ENCODE results near the gene KIRREL2.
"Not testable (repeated sequence)": the region's sequence is repeated elsewhere in the genome, so short reads cannot be mapped to it uniquely, and the experiment has no call there.

The KIRREL2 gene

GRCh38 chr19:35856546-35857149 lies at the start of gene KIRREL2:
TSS of gene KIRREL2 (plus strand) at chr19:35856911. CDS start at chr19:35857120, 209 bp downstream.
- no peak for DNase-seq

DNA sequence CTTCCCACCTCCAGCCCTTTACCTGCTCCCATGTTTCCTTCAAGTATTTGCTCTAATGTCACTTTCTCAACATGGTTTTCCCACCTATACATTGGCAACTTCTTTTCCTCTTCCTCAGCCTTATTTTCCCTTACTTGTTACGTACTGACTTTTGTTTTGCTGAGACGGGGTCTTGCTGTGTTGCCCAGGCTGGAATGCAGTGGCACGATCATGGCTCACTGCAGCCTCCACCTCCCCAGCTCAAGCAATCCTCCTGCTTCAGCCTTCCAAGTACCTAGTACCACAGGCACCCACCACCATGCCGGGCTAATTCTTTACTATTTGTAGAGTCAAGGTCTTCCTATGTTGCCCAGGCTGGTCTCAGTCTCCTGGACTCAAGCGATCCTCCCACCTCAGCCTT lies 49.1 kb upstream of the KIRREL2 start:
- DNase-seq = no peak

DNA sequence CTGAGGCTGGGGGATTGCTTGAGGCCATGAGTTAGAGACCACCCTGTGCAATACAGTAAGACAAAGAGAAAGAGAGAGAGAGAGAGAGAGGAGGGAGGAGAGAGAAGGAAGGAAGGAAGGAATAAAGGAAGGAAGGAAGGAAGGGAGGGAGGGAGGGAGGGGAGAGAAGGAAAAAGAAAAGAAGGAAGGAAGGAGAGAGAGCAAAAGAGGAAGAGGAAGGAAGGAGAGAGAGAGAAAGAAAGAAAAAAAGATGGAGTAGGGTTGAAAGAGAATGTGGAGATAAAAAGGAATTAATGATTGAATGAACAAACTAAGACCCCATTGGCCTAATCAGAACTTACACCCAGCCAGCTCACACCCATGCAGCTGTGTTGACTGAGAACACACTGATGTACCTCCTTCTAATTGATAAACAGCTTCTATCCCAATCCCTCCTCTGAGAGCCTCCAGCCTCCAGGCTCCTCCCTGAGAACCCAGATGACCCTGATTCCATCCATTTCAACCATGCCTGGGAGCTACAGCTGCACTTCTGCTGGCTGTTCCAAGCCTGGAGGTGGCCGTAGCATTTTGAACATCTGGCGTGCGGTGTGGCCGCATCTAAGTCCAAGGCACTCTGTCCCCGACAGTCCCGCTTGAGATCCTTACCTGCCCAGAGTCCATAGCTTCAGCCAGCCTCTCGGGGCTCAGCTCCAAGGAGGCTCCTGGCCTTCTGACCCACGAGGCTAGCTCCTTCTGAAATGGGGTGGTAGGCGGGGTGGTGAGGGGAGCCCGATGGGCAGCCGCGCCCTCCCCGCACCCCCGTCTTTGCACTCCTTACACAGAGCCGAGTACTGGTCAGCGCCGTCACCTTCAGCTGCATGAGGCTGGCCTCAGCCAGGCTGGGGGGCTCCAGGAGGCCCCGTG lies 45.1 kb upstream of the KIRREL2 start:
- DNase-seq = no peak

DNA sequence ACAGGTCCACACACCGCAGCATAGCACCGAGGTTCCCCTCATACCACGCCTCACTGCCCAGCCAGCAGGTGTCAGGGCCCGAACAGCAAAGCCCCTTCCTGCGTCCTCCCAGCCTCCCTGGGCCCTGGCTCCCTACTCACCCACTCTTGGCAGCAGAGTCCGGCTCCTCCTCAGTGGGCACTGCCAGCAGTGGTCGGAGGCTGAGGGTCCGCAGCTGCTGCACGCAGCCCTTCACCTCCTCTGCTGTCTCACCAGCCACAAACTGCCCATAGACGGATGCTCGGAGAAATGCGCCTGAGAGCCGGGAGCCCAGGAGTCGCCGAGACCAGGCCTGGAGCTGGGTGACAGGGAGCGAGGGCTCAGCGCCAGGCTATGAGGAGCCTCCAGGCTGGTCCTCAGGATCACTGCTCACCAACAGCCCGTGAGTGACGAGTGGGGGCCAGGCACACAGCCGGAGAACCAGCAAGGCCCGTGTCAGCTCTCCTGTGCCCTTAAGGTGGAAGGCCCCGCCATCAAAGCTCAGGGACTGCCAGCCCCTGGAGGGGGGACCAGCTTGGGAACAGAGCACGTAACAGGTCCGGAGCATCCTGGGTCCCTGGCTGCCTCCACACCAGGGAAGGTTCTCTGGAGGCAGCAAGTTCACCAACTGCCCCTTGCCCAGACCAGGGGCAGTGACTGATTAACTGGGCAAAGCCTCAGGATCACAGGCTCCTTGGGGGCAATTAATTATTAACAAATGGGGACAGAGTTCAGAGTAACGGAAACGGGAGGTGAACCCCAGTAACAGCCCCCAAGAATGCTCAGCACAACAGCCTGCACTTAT lies 44.3 kb upstream of the KIRREL2 start, which contains the start of gene PRODH2:
Gene PRODH2 (minus strand): TSS at position 626 of the 823 bp plus-strand sequence. CDS start 40 bp downstream, at position 586.
- DNase-seq = no peak

DNA sequence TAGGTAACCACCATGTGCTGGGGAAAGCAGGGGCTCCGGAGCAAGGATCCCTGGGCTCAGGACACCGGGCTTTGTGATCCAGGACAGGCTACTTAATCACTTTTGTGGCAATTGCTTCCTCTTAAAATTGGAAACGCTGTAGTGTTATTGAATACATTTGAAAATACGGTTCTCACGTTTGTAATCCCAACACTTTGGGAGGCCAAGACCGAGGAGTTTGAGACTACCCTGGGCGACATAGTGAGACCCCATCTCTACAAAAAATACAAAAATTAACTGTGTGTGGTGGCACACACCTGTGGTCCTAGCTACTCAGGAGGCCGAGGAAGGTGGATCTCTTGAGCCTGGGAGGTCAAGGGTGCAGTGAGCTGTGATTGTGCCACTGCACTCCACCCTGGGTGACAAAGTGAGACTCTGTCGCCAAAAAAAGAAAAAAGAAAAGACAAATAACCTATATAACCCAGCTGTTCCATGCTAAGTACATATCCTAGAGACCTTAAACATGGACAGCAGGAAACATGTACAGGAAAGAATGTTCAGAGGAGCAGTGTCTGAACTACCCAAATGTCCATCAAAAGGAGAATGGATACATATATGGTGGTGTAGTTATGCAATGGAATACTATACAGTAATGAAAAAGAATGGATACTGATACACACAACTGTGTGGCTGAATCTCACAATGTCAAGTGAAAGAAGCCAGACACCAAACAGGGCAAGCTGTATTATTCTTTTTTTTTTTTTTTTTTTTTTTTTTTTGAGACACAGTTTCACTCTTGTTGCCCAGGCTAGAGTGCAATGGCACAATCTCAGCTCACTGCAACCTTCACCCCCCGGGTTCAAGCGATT lies 43.4 kb upstream of the KIRREL2 start:
- DNase-seq = no peak

GRCh38 chr19:35816262-35816661 lies 40.4 kb upstream of the KIRREL2 start:
- no peak for DNase-seq

GRCh38 chr19:35816846-35817245 lies 39.9 kb upstream of the KIRREL2 start:
- no peak for DNase-seq

DNA sequence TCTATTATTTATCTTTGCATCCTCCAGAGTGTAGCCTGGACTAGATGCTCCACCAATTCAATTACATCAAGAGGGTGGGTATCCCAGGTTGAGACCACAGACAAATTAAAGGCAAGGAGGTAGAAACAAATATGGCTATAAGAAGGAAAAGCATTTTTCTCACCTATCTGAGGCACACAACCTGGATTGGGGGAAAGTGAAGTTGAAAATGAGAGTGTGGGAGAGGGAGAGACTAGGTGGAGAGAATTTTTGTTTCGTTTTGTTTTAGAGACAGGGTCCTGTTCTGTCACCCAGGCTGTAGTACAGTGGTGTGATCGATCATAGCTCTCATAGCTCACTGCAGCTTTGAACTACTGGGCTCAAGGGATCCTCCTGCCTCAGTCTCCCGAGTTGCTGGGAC lies 38.3 kb upstream of the KIRREL2 start:
- no peak for DNase-seq

- no peak for DNase-seq
Observed at GRCh38 chr19:35822579-35822978, 34.1 kb upstream of the KIRREL2 start.

DNA sequence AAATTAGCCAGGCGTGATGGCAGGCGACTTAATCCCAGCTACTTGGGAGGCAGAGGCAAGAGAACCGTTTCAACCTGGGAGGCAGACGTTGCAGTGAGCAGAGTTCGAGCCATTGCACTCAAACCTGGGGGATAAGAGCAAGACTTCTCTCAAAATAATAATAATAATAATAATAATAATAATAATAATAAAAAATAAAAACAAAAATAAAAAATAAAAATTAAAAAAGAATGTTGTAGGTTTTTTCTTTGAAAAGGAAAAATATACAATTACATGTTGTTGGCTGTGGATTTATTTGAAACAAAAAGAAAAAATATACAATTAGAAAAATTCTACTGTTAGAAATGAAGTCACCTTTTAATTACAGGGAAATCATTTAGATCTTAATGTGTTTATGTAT lies 32.6 kb upstream of the KIRREL2 start:
- DNase-seq = no peak

- DNase-seq = peak; percentile 21
Observed at GRCh38 chr19:35828692-35829301, 27.9 kb upstream of the KIRREL2 start.

DNA sequence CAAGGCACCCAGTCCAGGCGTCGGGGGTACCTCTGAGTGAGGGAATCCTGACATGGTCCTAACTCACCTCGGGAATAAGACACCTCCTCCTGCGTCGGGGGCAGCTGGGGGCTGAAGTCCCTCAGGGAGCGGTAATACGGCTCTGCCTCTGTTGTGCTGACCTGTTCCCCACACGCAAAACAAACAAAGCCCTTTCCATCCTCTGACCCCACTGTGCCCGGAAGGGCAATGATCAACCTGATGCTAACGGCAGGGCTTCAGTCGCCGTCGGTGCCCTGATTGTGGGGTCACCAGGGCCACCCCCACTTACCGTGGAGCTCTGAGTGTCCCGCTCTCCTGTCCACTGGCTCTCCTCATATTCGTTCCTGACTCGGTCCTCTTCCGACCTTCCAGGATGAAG lies 25.7 kb upstream of the KIRREL2 start:
- no peak for DNase-seq

DNA sequence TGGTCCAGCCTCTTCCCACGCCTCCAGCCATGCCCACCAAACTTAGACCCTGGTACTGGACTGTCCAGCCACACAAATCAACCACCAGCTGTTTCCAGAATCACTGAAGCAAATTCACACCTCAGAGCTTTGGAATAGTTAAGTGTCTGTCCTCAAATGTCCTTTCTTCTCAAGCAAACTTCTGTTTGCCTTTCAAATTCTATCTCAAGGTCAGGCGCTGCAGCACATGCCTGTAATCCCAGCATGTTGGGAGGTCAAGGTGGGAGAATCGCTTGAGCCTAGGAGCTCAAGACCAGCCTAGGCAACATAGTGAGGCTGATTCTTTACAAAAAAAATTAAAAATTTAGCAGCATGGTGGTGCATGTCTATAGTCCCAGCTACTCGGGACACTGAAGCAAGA lies 24.7 kb upstream of the KIRREL2 start:
- DNase-seq = no peak

GRCh38 chr19:35833972-35834371 lies 22.7 kb upstream of the KIRREL2 start:
- no peak for DNase-seq

DNA sequence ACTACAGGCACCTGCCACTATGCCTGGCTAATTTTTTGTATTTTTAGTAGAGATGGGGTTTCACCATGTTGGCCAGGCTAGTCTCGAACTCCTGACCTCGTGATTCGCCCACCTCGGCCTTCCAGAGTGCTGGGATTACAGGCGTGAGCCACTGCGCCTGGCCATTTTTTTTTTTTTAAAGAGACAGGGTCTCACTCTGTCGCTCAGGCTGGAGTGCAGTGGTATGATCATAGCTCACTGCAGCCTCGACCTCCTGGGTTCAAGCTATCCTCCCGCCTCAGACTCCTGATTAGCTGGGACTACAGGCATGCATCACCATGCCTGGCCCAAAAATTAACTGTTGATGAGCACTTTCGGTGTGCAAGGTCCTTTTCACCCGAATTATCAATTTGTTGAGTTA lies 20.6 kb upstream of the KIRREL2 start:
- not testable (repeated sequence) for DNase-seq

GRCh38 chr19:35841961-35842595 lies 14.6 kb upstream of the KIRREL2 start:
- no peak for DNase-seq

GRCh38 chr19:35842666-35843272 lies 13.9 kb upstream of the KIRREL2 start:
- no peak for DNase-seq

DNA sequence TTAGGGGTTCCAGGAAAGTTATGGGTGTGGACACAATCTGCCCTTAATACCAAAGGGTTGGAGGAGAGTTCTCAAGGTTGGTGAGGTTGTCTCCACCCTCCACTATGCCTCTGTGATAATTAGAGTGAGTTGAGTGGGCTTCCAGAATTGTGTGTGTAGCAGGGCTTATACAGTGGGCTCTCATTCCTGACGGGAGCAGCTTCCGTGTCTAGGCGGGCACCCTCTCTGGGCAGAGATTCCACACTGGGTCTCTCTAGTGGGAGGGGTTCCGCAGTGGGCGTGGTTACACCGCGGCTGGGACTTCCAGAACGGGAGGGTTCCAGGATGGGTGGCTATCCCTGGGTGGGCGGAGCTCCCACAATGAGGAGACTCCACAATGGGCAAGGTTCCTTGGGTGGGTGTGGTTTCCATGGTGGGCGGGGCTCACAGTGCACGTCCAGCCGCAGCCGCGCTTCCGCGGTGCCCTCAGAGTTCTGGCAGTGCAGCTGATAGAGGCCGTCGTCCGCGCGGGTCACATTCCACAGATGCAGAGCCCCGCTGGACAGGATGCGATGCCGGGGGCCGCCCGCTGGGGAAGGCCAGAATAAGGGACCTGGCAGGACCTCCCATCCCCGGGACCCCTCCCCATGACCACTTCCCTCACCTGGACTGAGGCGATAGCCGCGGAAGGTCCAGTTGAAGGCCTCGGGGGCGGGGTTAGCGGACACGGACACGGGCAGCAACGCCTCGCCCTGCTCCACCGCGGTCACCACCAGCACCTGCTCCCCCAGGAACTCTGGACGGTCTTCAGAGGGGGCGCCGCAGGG lies 12.8 kb upstream of the KIRREL2 start:
- no peak for DNase-seq

- no peak for DNase-seq
Observed at GRCh38 chr19:35844482-35845214, 12.1 kb upstream of the KIRREL2 start.
